H1 (cell line): ENCODE data around the gene ENTPD2. TPM values are rescaled to one million over a fixed set of nuclear protein-coding genes. Genes with fewer than 3 reads are reported as not detected.

Source experiments
- CBX5 ChIP-seq: fragments of 300-800, 300-1000 bp; sonication (generic); IDR thresholded peaks from 2 replicates; pipeline ENCODE4 v1.7.1; 2016; ENCODE audit warnings: antibody characterized with exemption, low read length, low read depth
- CHD1 ChIP-seq: IDR thresholded peaks from 2 replicates; pipeline ENCODE4 v1.6.1; 2012; ENCODE audit warnings: low read depth, low read length, improper control_type of control experiment
- CHD7 ChIP-seq: fragments of 300-600 bp; sonication (generic); IDR thresholded peaks from 2 replicates; pipeline ENCODE4 v1.7.1; 2012; ENCODE audit warnings: low read length, moderate library complexity, mild to moderate bottlenecking, inconsistent platforms; ENCODE audit not compliant: insufficient replicate concordance
- CREB1 ChIP-seq: IDR thresholded peaks from 2 replicates; pipeline ENCODE4 v1.6.1; 2012; ENCODE audit warnings: inconsistent platforms
- EZH2 ChIP-seq: fragments of 200-600 bp; sonication (generic); IDR thresholded peaks from 2 replicates; pipeline ENCODE4 v1.7.1; 2012; ENCODE audit warnings: low read depth, mild to moderate bottlenecking, moderate library complexity, low read length, inconsistent platforms; ENCODE audit not compliant: severe bottlenecking
- JUN ChIP-seq: IDR thresholded peaks from 2 replicates; pipeline ENCODE4 v1.6.1; 2011; ENCODE audit warnings: low read depth, mild to moderate bottlenecking, improper control_type of control experiment, low read length
- JUND ChIP-seq: IDR thresholded peaks from 2 replicates; pipeline ENCODE4 v1.6.1; 2011; ENCODE audit warnings: mild to moderate bottlenecking, improper control_type of control experiment, low read length
- MAX ChIP-seq: IDR thresholded peaks from 2 replicates; pipeline ENCODE4 v1.6.1; 2012; ENCODE audit warnings: inconsistent platforms
- SIRT6 ChIP-seq: IDR thresholded peaks from one replicate; pipeline ENCODE4 v1.7.1; 2012; ENCODE audit warnings: low read length, inconsistent platforms
- TAF1 ChIP-seq: IDR thresholded peaks from 2 replicates; pipeline ENCODE4 v1.6.1; 2011; ENCODE audit warnings: mild to moderate bottlenecking, low read depth, low read length
- TCF12 ChIP-seq: IDR thresholded peaks from 2 replicates; pipeline ENCODE4 v1.6.1; 2011; ENCODE audit warnings: low read depth, mild to moderate bottlenecking, low read length
- ZNF274 ChIP-seq: IDR thresholded peaks from 2 replicates; pipeline ENCODE4 v1.7.0; 2012; ENCODE audit warnings: low read length, borderline replicate concordance; ENCODE audit errors: extremely low read depth
- polyA plus RNA-seq, 7 experiments: library from polyadenylated mRNA; depleted of rRNA in 3 of 7; stranded (reverse) in 5 of 7; unstranded in 2 of 7; fragments of >200 nt in 5 of 7; fragments of 200-250 nt in 2 of 7; gene quantifications; 1 replicate in 5 of 7; 2 replicates in 1 of 7; 4 replicates in 1 of 7; pipeline versions ENCODE4 v1.2.1 to v1.2.3, GENCODE V29; 2011 to 2013; ENCODE audit warnings: missing spikeins in 2 of 7, mixed read lengths in 2 of 7
- total RNA-seq: library from RNA; stranded (reverse); fragmentation: NEBNext Ultra II Directional; extraction: Animal tissue kit (Norgen Biotek cat#: 25700); gene quantifications from 2 replicates; pipeline ENCODE4 v1.2.1, GENCODE V29; 2021

The ENTPD2 gene
- total and polyA plus RNA-seq, 2 of the 8 experiments (the other 6 are each of a cell fraction or from before 2014, with no cell fraction given) = 0.65 to 3.8 TPM

GRCh38 chr9:137070201-137070905 is 16.5 kb upstream of the ENTPD2 start, which contains the start of gene SAPCD2 (continued):
- TF ChIP-seq CHD7 (no peak), ZNF274 (no peak), JUND (no peak), JUN (no peak), CREB1 (no peak), TAF1 (no peak; the same call in 1 of the 2 replicates), EZH2 (no peak), CBX5 (no peak), MAX (peak; percentile 65), SIRT6 (no peak), TCF12 (no peak), CHD1 (no peak)
